WTC11 (cell line): ENCODE results near the gene SLC27A2. TPM values are rescaled to one million over a fixed set of nuclear protein-coding genes. Genes with fewer than 3 reads are reported as not detected.

ENCODE experiments used
- ATAC-seq: fragments of 200-7000 bp; cut with Tn5 transposase; 2 replicates; pipeline ENCODE4 v1.10.0; 2021; ENCODE audit warnings: mild to moderate bottlenecking, moderate library complexity
- CTCF ChIA-PET: fragments of 300-600 bp; sonication (Branson Sonifier 250); formaldehyde crosslinking; loops from one replicate; lab custom pipeline; 2021; ENCODE audit warnings: antibody characterized with exemption; lab: Charles Lee
- POLR2A ChIA-PET: fragments of 350-600 bp; sonication (Branson Sonifier 250); formaldehyde crosslinking; loops from one replicate; lab custom pipeline; 2021; ENCODE audit warnings: antibody characterized with exemption; lab: Charles Lee
- DNase-seq: peaks from one replicate; pipeline ENCODE4 v3.0.0; 2021; ENCODE audit warnings: low spot score
- H3K27ac Mint-ChIP-seq: 2 replicates; pipeline ENCODE4 v1.8.0; 2021; ENCODE audit warnings: mixed read lengths
- H3K27me3 Mint-ChIP-seq: 2 replicates; pipeline ENCODE4 v1.8.0; 2021; ENCODE audit warnings: low read depth, mild to moderate bottlenecking, moderate library complexity, mixed read lengths
- H3K36me3 Mint-ChIP-seq: 2 replicates; pipeline ENCODE4 v1.8.0; 2021; ENCODE audit warnings: mixed read lengths
- H3K4me1 Mint-ChIP-seq: 2 replicates; pipeline ENCODE4 v1.8.0; 2022; ENCODE audit warnings: mixed read lengths
- H3K4me3 Mint-ChIP-seq: 2 replicates; pipeline ENCODE4 v1.8.0; 2021; ENCODE audit warnings: mild to moderate bottlenecking, moderate library complexity, mixed read lengths
- H3K9me3 Mint-ChIP-seq: 2 replicates; pipeline ENCODE4 v1.8.0; 2021; ENCODE audit warnings: mixed read lengths
- AFF4 ChIP-seq: sonication (generic); formaldehyde crosslinking; IDR thresholded peaks from 2 replicates; pipeline ENCODE4 v1.8.1; 2023; ENCODE audit warnings: mild to moderate bottlenecking, missing genetic modification reagents, borderline replicate concordance
- CREB1 ChIP-seq: sonication (generic); formaldehyde crosslinking; IDR thresholded peaks from 2 replicates; pipeline ENCODE4 v1.8.0; 2023; ENCODE audit warnings: mild to moderate bottlenecking, missing genetic modification reagents
- ERG ChIP-seq: fragments of 250-450 bp; sonication (Bioruptor Pico); IDR thresholded peaks from 2 replicates; pipeline ENCODE4 v1.8.0; 2021; ENCODE audit warnings: mild to moderate bottlenecking
- ETV6 ChIP-seq: sonication (generic); formaldehyde crosslinking; IDR thresholded peaks from 2 replicates; pipeline ENCODE4 v1.8.1; 2022; ENCODE audit warnings: mild to moderate bottlenecking, missing genetic modification reagents
- GRHL2 ChIP-seq: fragments of 250-450 bp; sonication (Bioruptor Pico); IDR thresholded peaks from 2 replicates; pipeline ENCODE4 v1.8.0; 2022; ENCODE audit warnings: mild to moderate bottlenecking, moderate library complexity; ENCODE audit not compliant: insufficient replicate concordance, severe bottlenecking
- HMGA2 ChIP-seq: fragments of 250-450 bp; sonication (Bioruptor Pico); IDR thresholded peaks from 2 replicates; pipeline ENCODE4 v1.4.0; 2021; ENCODE audit warnings: mild to moderate bottlenecking, moderate library complexity
- MAX ChIP-seq: sonication (generic); formaldehyde crosslinking; IDR thresholded peaks from 2 replicates; pipeline ENCODE4 v1.8.0; 2022; ENCODE audit warnings: mild to moderate bottlenecking, missing genetic modification reagents
- NFE2L1 ChIP-seq: sonication (generic); formaldehyde crosslinking; IDR thresholded peaks from 2 replicates; pipeline ENCODE4 v1.8.1; 2023; ENCODE audit warnings: missing genetic modification reagents
- NR1H2 ChIP-seq: sonication (generic); formaldehyde crosslinking; IDR thresholded peaks from 2 replicates; pipeline ENCODE4 v1.9.0; 2021; ENCODE audit warnings: mild to moderate bottlenecking, moderate library complexity, missing genetic modification reagents
- SMAD3 ChIP-seq: sonication (generic); formaldehyde crosslinking; IDR thresholded peaks from 2 replicates; pipeline ENCODE4 v1.8.0; 2022; ENCODE audit warnings: missing genetic modification reagents, mild to moderate bottlenecking, borderline replicate concordance
- TEAD1 ChIP-seq: sonication (generic); formaldehyde crosslinking; IDR thresholded peaks from 2 replicates; pipeline ENCODE4 v1.8.0; 2022; ENCODE audit warnings: mild to moderate bottlenecking, missing genetic modification reagents
- ZBTB43 ChIP-seq: sonication (generic); formaldehyde crosslinking; IDR thresholded peaks from 2 replicates; pipeline ENCODE4 v1.8.1; 2023; ENCODE audit warnings: mild to moderate bottlenecking, missing genetic modification reagents
- ZNF121 ChIP-seq: sonication (generic); formaldehyde crosslinking; IDR thresholded peaks from 2 replicates; pipeline ENCODE4 v1.8.0; 2023; ENCODE audit warnings: missing genetic modification reagents
- ZNF263 ChIP-seq: sonication (generic); formaldehyde crosslinking; IDR thresholded peaks from 2 replicates; pipeline ENCODE4 v1.8.1; 2022; ENCODE audit warnings: low read depth, mild to moderate bottlenecking, moderate library complexity, missing genetic modification reagents
- ZNF423 ChIP-seq: fragments of 250-450 bp; sonication (Bioruptor Pico); IDR thresholded peaks from 2 replicates; pipeline ENCODE4 v2.1.2; 2022; ENCODE audit warnings: mild to moderate bottlenecking, moderate library complexity
- ZNF671 ChIP-seq: fragments of 250-450 bp; sonication (Bioruptor Pico); IDR thresholded peaks from 2 replicates; pipeline ENCODE4 v1.8.0; 2021; ENCODE audit warnings: mild to moderate bottlenecking
- total RNA-seq: library from RNA; stranded (reverse); gene quantifications from 3 replicates; pipeline ENCODE4 v1.2.3, GENCODE V29; 2021

SLC27A2 gene
- total RNA-seq, 1 experiment from 2014 or later = 3.0 TPM

- ATAC-seq = no peak
- no peak for DNase-seq
- POLR2A ChIA-PET = interaction anchor here (0.6 kb wide), 1 partner anchor 107 kb away, joined by 4 read pairs; no protein-coding TSS in a partner anchor
- TF ChIP-seq HMGA2 (no peak), GRHL2 (CRISPR knock-in tag) (no peak), MAX (CRISPR knock-in tag) (no peak), ETV6 (CRISPR knock-in tag) (no peak), AFF4 (CRISPR knock-in tag) (no peak), TEAD1 (CRISPR knock-in tag) (no peak), ZNF263 (no peak), CREB1 (CRISPR knock-in tag) (no peak), ZBTB43 (CRISPR knock-in tag) (no peak), ERG (no peak)
- Mint-ChIP-seq H3K27ac (no peak overlapping the region), H3K4me1 (no peaks in the 10 kb centered on the region), H3K9me3 (no peaks in the 10 kb centered on the region), H3K36me3 (peaks cover 3% of the 10 kb centered on the region; the same call in 1 of the 2 replicates), H3K4me3 (no peak overlapping the region), H3K27me3 (no peaks in the 10 kb centered on the region)
- CTCF ChIA-PET = no interaction called here
Measured at GRCh38 chr15:50232791-50233190, 50.8 kb downstream of the SLC27A2 start.

- POLR2A ChIA-PET = interaction anchor here (0.6 kb wide), 1 partner anchor 107 kb away, joined by 4 read pairs; no protein-coding TSS in a partner anchor
- TF ChIP-seq ZNF671 (CRISPR knock-in tag) (no peak), ZNF121 (CRISPR knock-in tag) (no peak), NR1H2 (CRISPR knock-in tag) (no peak), SMAD3 (no peak)
- no peak for ATAC-seq
- Mint-ChIP-seq H3K4me1 (no peaks in the 10 kb centered on the region), H3K4me3 (no peak overlapping the region), H3K27me3 (no peaks in the 10 kb centered on the region), H3K36me3 (peaks cover 3% of the 10 kb centered on the region; the same call in 1 of the 2 replicates), H3K9me3 (no peaks in the 10 kb centered on the region), H3K27ac (no peak overlapping the region)
- CTCF ChIA-PET = no interaction called here
- no peak for DNase-seq
Measured at GRCh38 chr15:50233192-50233736, 51.3 kb downstream of the SLC27A2 start.

GRCh38 chr15:50234764-50235163 is 52.8 kb downstream of the SLC27A2 start:
- Mint-ChIP-seq H3K27me3 (no peaks in the 10 kb centered on the region), H3K36me3 (no peaks in the 10 kb centered on the region), H3K27ac (no peak overlapping the region), H3K4me3 (no peak overlapping the region), H3K9me3 (no peaks in the 10 kb centered on the region), H3K4me1 (no peaks in the 10 kb centered on the region)
- ChIA-PET CTCF (interaction anchor here (0.6 to 1.3 kb wide), 3 partner anchors 81 to 643 kb away, joined by 3 to 5 read pairs (median 4); no protein-coding TSS in a partner anchor), POLR2A (interaction anchor here (0.6 kb wide), 1 partner anchor 62 kb away, joined by 6 read pairs; no protein-coding TSS in a partner anchor)
- ATAC-seq = no peak
- TF ChIP-seq NFE2L1 (CRISPR knock-in tag) = no peak
- no peak for TF ChIP-seq ZNF423 (CRISPR knock-in tag)
- no peak for DNase-seq
